ENCODE data around the gene PCSK4. TPM values are rescaled to one million over a fixed set of nuclear protein-coding genes. Genes with fewer than 3 reads are reported as not detected.
A peak's percentile ranks its signal among the peaks of the same experiment; 100 is the strongest.

PCSK4 gene
- total and polyA plus RNA-seq, 2 donors (not counting 3 experiments of a cell fraction or from before 2014, with no cell fraction given), result 1.2 to 1.7 TPM

DNA sequence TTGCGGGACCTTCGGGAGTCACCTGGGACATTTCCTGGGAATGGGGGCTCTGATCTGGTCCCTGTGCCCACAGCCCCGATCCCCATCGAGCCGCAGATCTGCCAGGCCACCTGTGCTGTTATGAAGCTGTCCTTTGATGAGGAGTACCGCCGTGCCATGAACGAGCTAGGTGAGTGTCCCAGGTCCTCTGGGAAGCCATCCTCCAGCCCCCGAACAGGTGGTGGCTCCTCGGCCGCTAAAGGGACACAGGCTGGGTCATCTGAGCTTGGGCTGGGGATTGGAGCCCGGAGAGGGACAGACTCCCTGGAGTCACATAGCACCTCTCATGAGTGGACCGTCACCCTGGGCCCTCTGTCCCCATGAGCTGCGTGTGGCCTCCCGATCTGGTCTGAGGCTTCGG, 32.3 kb downstream of the PCSK4 start:
- ChIA-PET POLR2A (no interaction called here), CTCF (interaction anchor here (1.0 to 1.5 kb wide), 3 partner anchors 9 to 16 kb away, joined by 3 to 5 read pairs (median 5); no protein-coding TSS in a partner anchor)
- TF ChIP-seq, protein P1, sequence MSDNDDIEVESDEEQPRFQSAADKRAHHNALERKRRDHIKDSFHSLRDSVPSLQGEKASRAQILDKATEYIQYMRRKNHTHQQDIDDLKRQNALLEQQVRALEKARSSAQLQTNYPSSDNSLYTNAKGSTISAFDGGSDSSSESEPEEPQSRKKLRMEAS (IDR thresholded peaks at IDR 0.05; ENCODE audit: insufficient read depth, insufficient read length), result no peak
- TF ChIP-seq CTCF (IDR thresholded peaks at IDR 0.05; ENCODE audit: extremely low read depth in 1 of 2, insufficient read depth in 1 of 2, low read depth in 1 of 2, low read length in 2 of 2), result no peak
- H2AFZ ChIP-seq (ENCODE audit: low read depth, low read length), result no peak overlapping the region
- intact Hi-C loops (cut with micrococcal nuclease) (no loop called here), dilution Hi-C loops (cut with MboI; ENCODE audit: extremely low pct_ligation_motif_present, low sequenced_read_pairs) (no loop called here)
- H4K20me1 ChIP-seq (replicated peaks; ENCODE audit: control insufficient read depth, extremely low read depth, insufficient read depth, low read length), result no peaks in the 10 kb centered on the region
- H3K4me1 ChIP-seq (ENCODE audit: control insufficient read depth, extremely low read depth, insufficient read depth, low read length), result no peaks in the 10 kb centered on the region
- no peak for DNase-seq (ENCODE audit: low read depth, low spot score)
- no peak overlapping the region for H3K4me2 ChIP-seq (ENCODE audit: insufficient read depth, low read length)
- no TSS peak for BruUV-seq (replicated peaks)
- no peak overlapping the region for H3K9ac ChIP-seq (replicated peaks; ENCODE audit: extremely low read depth, insufficient read depth, low read length)
- peaks cover 15 to 22% of the 10 kb centered on the region in 2 experiments for H3K27me3 ChIP-seq (ENCODE audit: control insufficient read depth in 2 of 2, insufficient read depth in 2 of 2, low read length in 2 of 2)
- H3K36me3 ChIP-seq (ENCODE audit: control insufficient read depth in 2 of 2, extremely low read depth in 1 of 2, insufficient read depth in 2 of 2, low read length in 2 of 2), result no peaks in the 10 kb centered on the region
- no peak overlapping the region for H3K4me3 ChIP-seq (replicated peaks in 1 of 3; ENCODE audit: insufficient read depth in 1 of 3, low read depth in 1 of 3, low read length in 3 of 3)
- H3K9me3 ChIP-seq (replicated peaks; ENCODE audit: control insufficient read depth, insufficient read depth, low read length), result no peaks in the 10 kb centered on the region
- no peak overlapping the region for H3K27ac ChIP-seq (ENCODE audit: insufficient read depth, low read depth, low read length)
- no peaks in the 10 kb centered on the region for H3K9me1 ChIP-seq (replicated peaks; ENCODE audit: control insufficient read depth, extremely low read depth, insufficient read depth, low read length)
- no peak for FAIRE-seq
- no peaks in the 10 kb centered on the region for H3K79me2 ChIP-seq (ENCODE audit: control insufficient read depth, insufficient read depth, low read length)

DNA sequence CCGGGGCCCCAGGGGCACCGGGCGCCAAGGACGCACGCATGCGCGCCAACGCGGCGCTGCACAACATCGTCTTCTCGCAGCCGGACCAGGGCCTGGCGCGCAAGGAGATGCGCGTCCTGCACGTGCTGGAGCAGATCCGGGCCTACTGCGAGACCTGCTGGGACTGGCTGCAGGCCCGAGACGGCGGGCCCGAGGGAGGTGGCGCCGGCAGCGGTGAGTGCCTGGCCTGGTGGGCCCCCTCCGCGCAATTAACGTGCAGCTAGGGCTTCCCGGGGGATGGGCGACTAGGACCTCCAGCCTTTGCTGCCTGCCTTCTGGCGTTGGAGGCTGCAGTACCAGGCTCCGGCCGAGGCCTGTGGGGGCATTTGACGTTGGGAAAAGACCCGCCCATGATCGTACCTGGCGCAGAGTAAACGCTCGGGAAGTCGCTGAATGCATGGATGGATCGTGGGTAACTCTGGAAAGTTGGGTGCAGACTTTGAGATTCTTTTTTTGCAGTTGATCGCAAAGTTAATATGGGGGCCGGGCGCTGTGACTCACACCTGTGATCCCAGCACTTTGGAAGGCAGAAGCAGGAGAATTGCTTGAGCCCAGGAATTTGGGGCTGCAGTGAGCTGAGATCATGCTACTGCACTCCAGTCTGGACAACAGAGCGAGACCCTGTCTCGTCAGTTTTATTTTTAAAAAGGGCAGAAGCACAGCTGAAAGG, 33.0 kb downstream of the PCSK4 start:
- H3K4me3 ChIP-seq (replicated peaks in 1 of 3; ENCODE audit: insufficient read depth in 1 of 3, low read depth in 1 of 3, low read length in 3 of 3), result no peak overlapping the region
- no TSS peak for BruUV-seq (replicated peaks)
- H3K79me2 ChIP-seq (ENCODE audit: control insufficient read depth, insufficient read depth, low read length), result no peaks in the 10 kb centered on the region
- dilution Hi-C loops (cut with MboI; ENCODE audit: extremely low pct_ligation_motif_present, low sequenced_read_pairs) (no loop called here), intact Hi-C loops (cut with micrococcal nuclease) (no loop called here)
- H2AFZ ChIP-seq (ENCODE audit: low read depth, low read length), result no peak overlapping the region
- POLR2A ChIA-PET, result no interaction called here
- DNase-seq (ENCODE audit: low read depth, low spot score) (no peak), FAIRE-seq (no peak)
- no peaks in the 10 kb centered on the region for H3K36me3 ChIP-seq (ENCODE audit: control insufficient read depth in 2 of 2, extremely low read depth in 1 of 2, insufficient read depth in 2 of 2, low read length in 2 of 2)
- no peak overlapping the region for H3K9ac ChIP-seq (replicated peaks; ENCODE audit: extremely low read depth, insufficient read depth, low read length)
- no peaks in the 10 kb centered on the region for H3K9me1 ChIP-seq (replicated peaks; ENCODE audit: control insufficient read depth, extremely low read depth, insufficient read depth, low read length)
- CTCF ChIA-PET, result no interaction called here
- H3K27ac ChIP-seq (ENCODE audit: insufficient read depth, low read depth, low read length), result no peak overlapping the region
- no peaks in the 10 kb centered on the region for H3K4me1 ChIP-seq (ENCODE audit: control insufficient read depth, extremely low read depth, insufficient read depth, low read length)
- no peaks in the 10 kb centered on the region for H4K20me1 ChIP-seq (replicated peaks; ENCODE audit: control insufficient read depth, extremely low read depth, insufficient read depth, low read length)
- no peaks in the 10 kb centered on the region for H3K9me3 ChIP-seq (replicated peaks; ENCODE audit: control insufficient read depth, insufficient read depth, low read length)
- TF ChIP-seq CTCF (IDR thresholded peaks at IDR 0.05; ENCODE audit: extremely low read depth in 1 of 2, insufficient read depth in 1 of 2, low read depth in 1 of 2, low read length in 2 of 2) (peak in 1 of 2 donors; percentile 8), POLR2AphosphoS5 (IDR thresholded peaks at IDR 0.05; ENCODE audit: insufficient read depth, low read depth, low read length) (no peak)
- TF ChIP-seq, protein P1 (IDR thresholded peaks at IDR 0.05; ENCODE audit: insufficient read depth, insufficient read length), result no peak
- H3K27me3 ChIP-seq (ENCODE audit: control insufficient read depth in 2 of 2, insufficient read depth in 2 of 2, low read length in 2 of 2), result peaks cover 16 to 27% of the 10 kb centered on the region in 2 experiments
- no peak overlapping the region for H3K4me2 ChIP-seq (ENCODE audit: insufficient read depth, low read length)

All from endothelial cell of umbilical vein (primary cell).